ENCODE results near the gene BAIAP2L2.
"Not testable (repeated sequence)": the region's sequence is repeated elsewhere in the genome, so short reads cannot be mapped to it uniquely, and the experiment has no call there.

BAIAP2L2 gene, protein sequence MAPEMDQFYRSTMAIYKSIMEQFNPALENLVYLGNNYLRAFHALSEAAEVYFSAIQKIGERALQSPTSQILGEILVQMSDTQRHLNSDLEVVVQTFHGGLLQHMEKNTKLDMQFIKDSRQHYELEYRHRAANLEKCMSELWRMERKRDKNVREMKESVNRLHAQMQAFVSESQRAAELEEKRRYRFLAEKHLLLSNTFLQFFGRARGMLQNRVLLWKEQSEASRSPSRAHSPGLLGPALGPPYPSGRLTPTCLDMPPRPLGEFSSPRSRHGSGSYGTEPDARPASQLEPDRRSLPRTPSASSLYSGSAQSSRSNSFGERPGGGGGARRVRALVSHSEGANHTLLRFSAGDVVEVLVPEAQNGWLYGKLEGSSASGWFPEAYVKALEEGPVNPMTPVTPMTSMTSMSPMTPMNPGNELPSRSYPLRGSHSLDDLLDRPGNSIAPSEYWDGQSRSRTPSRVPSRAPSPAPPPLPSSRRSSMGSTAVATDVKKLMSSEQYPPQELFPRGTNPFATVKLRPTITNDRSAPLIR

DNA sequence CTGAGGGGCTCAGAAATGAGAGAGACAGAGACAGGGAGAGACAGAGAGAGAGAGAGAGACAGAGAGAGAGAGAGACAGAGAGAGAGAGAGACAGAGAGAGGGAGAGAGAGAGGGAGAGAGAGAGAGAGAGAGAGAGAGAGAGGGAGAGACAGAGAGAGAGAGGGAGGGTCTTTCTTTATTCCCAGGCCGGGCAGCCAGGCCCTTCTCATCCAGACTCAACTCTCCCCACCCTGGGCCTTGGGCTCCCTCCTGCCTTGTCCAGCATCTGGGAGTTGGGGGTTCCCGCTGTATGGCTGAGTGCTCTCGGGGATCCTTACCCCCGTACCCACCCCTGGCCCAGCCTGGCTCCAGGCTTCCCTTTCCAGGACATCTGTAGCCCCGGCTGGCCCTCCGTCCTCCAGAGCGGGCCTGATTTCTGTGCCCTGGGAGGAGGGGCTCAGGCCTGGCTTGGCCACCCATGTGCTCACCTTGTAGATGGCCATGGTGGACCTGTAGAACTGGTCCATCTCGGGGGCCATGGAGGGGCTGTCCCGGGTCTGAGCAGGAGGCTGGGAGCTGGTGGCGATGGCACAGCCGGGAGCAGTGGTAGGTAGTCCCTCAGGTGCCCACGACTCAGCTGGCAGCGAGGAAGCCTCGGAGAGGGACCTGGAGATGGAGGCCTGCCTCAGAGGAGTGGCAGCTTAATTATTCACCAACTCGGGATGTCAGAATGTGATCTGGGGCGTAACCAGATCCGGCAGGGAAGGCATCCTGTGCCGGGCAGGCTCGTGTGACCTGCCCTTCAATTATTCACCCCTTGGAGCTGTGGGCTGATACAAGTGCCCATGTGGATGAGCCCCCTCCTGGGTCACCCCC lies at the start of gene BAIAP2L2:
BAIAP2L2 (minus strand) TSS at position 677 of the 855 bp plus-strand sequence; CDS start at position 518, 159 bp downstream.
- no peak for DNase-seq

GRCh38 chr22:38155703-38156102 lies 45.2 kb upstream of the BAIAP2L2 start:
- no peak for DNase-seq

DNA sequence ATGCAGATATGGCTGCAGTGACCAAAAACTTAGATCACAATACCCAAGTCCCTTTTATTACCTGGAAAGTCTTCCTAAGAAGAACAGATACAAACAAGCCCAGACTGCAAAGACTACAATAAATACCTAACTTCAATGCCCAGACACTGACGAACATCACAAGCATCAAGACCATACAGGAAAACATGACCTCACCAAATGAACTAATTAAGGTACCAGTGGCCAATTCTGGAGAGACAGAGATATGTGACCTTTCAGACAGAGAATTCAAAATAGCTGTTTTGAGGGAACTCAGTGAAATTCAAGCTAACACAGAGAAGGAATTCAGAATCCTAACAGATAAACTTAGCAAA lies 44.1 kb upstream of the BAIAP2L2 start:
- DNase-seq = not testable (repeated sequence)

DNA sequence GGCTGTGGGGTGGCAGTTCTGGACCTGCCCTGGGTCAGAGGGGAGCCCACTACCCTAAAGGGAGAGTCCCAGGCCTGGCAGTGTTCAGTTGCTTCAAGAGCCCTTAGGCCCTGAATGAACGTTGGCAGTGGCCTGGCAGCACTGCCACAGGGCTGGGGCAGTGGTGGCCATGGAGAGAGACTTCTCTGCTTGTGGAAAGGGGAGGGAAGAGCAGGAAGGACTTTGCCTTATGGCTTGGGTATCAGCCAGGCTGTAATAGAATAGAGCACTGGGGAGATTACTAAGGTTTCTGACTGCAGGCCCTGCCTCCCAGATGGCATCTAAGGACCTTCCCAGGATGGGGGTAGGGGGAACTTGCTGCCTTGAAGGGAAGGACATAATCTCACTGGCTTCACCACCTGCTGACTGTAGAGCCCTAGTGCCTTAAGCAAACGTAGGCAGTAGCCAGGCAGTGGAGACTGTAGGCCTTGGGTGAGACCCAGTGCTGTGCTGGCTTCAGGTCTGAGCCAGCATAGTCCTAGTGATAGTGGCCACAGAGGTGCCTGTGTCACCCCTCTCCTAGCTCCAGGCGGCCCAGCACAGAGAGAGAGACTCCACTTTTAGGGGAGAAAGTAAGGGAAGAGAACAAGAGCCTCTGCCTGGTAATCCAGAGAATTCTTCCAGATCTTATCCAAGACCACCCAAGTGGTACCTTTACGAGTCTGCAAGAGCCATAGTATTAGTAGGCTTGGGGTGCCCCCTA lies 43.5 kb upstream of the BAIAP2L2 start:
- DNase-seq = no peak

GRCh38 chr22:38151126-38151500 lies 40.6 kb upstream of the BAIAP2L2 start:
- no peak for DNase-seq

GRCh38 chr22:38148245-38148644 lies 37.8 kb upstream of the BAIAP2L2 start:
- peak; percentile 74 for DNase-seq

DNA sequence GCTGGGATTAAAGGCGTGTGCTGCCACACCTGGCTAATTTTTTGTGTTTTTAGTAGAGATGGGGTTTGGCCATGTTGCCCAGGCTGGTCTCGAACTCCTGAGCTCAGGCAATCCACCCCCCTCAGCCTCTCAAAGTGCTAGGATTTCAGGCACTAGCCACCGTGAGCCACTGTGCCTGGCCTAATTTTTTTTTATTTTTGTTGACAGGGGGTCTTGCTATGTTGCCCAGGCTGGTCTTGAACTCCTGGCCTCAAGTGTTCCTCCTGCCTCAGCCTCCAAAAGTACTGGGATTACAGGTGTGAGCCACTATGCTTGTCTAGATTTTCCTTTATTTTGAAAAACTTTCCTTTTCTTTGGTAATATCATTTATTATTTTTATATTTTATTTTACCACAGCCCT lies 35.7 kb upstream of the BAIAP2L2 start:
- DNase-seq = not testable (repeated sequence)

DNA sequence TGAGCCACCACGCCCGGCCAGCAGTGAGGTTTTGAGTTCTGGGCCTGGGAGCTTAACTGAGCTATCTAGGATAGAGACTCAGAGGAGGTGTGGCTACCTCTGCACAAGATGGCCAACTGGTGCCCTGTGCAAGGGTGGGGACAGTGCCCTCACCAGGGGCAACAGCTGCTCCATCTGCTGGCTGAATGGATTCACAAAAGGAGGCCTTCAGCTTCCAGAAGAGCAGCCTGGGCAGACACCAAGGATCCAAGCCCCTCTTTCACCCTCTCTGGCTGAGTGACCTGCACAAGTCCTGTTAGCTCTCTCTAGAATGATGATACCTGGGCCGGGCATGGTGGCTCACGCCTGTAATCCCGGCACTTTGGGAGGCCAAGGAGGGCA lies 33.5 kb upstream of the BAIAP2L2 start:
- DNase-seq = no peak

GRCh38 chr22:38142606-38143005 lies 32.1 kb upstream of the BAIAP2L2 start:
- no peak for DNase-seq

GRCh38 chr22:38141217-38141973 lies 30.9 kb upstream of the BAIAP2L2 start:
- DNase-seq = no peak

GRCh38 chr22:38139901-38140300 lies 29.4 kb upstream of the BAIAP2L2 start:
- DNase-seq = no peak

DNA sequence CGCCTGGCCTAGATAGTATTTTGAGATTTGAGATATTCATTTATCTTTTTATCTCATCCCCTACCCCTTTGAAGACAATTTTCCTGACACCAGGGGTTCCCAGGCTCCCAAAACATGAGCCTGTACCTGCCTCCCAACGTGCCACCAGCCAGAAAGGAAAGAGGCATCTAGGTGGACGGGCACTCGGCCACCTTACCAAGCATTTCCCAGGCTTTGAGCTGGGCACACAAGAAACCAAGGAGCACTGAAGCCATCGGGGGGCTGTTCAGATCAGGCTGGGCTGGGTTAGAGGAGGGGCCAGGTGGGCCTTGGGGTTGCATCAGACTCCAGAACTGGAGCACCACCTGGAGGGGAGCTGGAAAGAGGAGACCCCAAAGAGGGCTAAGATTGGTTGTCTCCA lies 28.5 kb upstream of the BAIAP2L2 start:
- DNase-seq = no peak

DNA sequence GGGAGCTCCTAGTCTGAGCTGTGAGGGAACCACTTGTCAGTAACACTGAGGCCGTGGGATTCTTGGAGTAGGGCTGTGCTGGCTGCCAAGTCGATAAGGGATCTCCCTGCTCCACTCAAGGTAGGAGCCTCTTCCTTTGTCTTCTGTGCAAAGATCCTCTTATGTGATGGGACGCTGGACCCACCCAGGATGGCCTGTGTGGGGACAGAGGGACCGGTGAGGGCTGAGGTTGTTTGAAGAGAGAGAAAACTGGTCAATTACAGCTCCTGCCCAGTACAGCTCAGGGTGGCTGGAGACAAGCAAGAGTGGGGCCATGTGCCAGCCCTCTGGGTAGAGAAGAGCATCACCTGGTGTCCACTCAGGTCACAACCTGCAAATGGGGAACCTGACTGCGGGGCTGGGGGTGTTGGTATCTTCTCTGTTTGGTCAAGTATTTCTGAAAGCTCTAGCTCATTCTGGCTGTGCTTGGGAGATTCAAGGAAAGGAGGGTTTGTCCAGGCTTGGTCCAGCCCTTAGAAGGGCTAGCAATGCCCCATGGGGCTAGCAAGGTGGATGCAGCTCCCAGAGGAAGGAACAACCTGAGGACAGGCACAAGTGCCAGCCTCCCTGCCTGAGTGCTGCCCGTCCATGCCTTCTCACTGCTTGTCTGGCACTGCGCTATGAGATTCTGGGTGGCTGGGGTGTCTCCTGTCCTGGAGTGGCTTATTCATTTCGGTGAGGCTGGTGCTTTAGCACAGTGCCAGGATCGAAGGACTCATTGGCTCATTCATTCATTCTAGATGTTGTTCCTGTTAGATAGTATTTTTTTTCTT lies 27.6 kb upstream of the BAIAP2L2 start:
- no peak for DNase-seq

DNA sequence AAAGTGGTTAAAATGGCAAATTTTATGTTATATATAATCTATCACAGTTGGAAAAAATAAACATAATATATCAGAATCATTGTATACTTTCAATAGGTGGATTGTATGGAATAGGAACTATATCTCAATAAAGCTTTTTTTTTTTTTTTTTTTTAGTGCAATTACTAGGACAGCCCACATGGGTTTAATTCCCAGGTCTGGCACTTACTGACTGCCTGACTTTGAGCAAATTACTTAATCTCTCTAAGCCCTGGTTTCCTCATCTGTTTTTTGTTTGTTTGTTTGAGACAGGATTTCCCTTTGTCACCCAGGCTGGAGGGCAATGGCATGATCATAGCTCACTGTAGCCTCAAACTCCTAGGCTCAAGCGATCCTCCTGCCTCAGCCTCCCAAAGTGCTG lies 26.1 kb upstream of the BAIAP2L2 start:
- DNase-seq = no peak

- peak; percentile 84 for DNase-seq
These were observed 24.7 kb upstream of the BAIAP2L2 start for GRCh38 chr22:38135133-38135706.

- no peak for DNase-seq
These were observed 22.8 kb upstream of the BAIAP2L2 start for GRCh38 chr22:38133331-38133730.

- no peak for DNase-seq
These were observed 22.3 kb upstream of the BAIAP2L2 start for GRCh38 chr22:38132794-38133193.

GRCh38 chr22:38132136-38132535 lies 21.7 kb upstream of the BAIAP2L2 start:
- DNase-seq = no peak

DNA sequence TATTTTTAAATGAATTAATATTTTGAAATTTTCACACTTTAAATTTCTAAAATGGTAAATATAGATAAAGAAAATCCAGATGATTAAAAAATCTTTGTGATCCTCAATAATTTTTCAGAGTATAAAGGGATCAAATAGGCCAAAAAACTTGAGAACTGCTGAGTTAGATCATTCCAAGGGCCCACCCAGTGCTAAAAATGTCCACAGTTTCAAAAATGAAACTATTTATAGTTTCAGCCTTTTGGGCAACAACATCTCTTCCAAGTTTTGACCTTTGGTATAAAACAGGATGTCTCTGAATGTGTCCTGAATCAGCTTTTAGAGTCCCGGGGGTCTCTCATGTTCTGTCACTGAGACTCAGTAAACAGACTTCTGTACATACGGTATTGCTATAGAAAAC lies 20.9 kb upstream of the BAIAP2L2 start:
- DNase-seq = no peak

DNA sequence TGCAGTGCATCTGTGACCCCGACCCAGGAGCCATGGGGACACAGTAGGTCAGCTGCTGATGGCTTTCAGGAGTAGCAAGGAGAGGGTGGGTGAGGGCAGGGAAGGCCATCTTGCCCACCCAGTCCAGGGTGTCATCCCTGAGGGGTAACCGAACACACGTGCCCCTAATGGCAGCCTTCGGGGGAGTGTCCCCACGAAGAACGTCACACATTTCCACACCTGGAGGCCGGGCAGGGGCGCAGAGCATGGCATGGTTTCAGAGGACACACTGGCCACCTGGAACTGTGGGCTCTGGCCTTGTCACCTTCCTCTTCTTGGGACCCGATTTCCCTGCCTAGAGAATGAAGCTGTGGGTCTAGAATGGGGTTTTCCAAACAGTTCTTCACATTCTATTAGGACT lies 19.4 kb upstream of the BAIAP2L2 start:
- DNase-seq = no peak

DNA sequence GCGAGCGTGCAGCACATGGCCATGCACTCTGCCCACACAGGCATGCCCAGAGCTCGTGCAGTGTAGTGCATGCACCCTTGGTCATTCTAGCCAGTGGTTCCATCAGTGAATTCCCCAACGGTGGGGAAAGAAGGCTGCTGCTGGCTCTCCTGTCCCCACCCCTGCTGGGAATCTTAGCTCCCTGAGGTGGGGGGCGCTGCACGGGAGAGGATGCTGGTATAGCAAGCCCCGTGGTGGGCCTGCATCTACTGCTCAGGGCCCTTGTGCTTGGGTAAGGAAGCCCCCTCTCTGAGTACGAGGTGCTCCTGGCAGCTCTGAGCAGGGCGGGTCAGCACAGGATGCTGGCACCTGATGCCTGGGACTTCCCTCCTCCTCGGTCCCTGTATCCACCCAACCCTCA lies 18.5 kb upstream of the BAIAP2L2 start:
- DNase-seq = no peak

Data from fibroblast of skin of right quadriceps (primary cell).